Fibroblast of lung (primary cell): ENCODE measurements around the gene TMUB1. TPM values are rescaled to one million over a fixed set of nuclear protein-coding genes. Genes with fewer than 3 reads are reported as not detected.

ENCODE experiments used
- DNase-seq, 2 donors: peaks; one replicate each; pipeline versions ENCODE4 v3.0.0 to v3.0.0-alpha.2; 2010; ENCODE audit warnings: low read depth in 2 of 2
- H2AFZ ChIP-seq: 2 replicates; pipeline ENCODE4 v1.5.1; 2012; ENCODE audit warnings: low read length, control low read depth, inconsistent platforms
- H3K27ac ChIP-seq: 2 replicates; pipeline ENCODE4 v1.5.1; 2011; ENCODE audit warnings: low read length, control low read depth; ENCODE audit not compliant: insufficient read depth
- H3K27me3 ChIP-seq: 2 replicates; pipeline ENCODE4 v1.5.1; 2011; ENCODE audit warnings: mild to moderate bottlenecking, low read length; ENCODE audit not compliant: control insufficient read depth, insufficient read depth
- H3K36me3 ChIP-seq: 2 replicates; pipeline ENCODE4 v1.5.1; 2011; ENCODE audit warnings: low read length; ENCODE audit not compliant: control insufficient read depth, insufficient read depth
- H3K4me1 ChIP-seq: 2 replicates; pipeline ENCODE4 v1.5.1; 2011; ENCODE audit warnings: low read length; ENCODE audit not compliant: control insufficient read depth, insufficient read depth; ENCODE audit errors: extremely low read depth
- H3K4me2 ChIP-seq: 2 replicates; pipeline ENCODE4 v1.5.1; 2011; ENCODE audit warnings: low read length, control low read depth; ENCODE audit not compliant: insufficient read depth; ENCODE audit errors: extremely low read depth
- H3K4me3 ChIP-seq, 4 experiments: fragments of 200-600 bp in 1 of 4; sonication (generic) in 1 of 4; replicated peaks in 1 of 4; 2 replicates each; pipeline ENCODE4 v1.5.1; 2011 to 2016; ENCODE audit warnings: low read length in 4 of 4, low read depth in 3 of 4, mild to moderate bottlenecking in 3 of 4, control low read depth in 2 of 4, inconsistent platforms in 1 of 4, mixed read lengths in 1 of 4; ENCODE audit not compliant: insufficient read depth in 1 of 4; ENCODE audit errors: control extremely low read depth in 1 of 4
- H3K79me2 ChIP-seq: 2 replicates; pipeline ENCODE4 v1.5.1; 2012; ENCODE audit warnings: mild to moderate bottlenecking, low read length, inconsistent platforms; ENCODE audit not compliant: control insufficient read depth, insufficient read depth
- H3K9ac ChIP-seq: 2 replicates; pipeline ENCODE4 v1.5.1; 2011; ENCODE audit warnings: mild to moderate bottlenecking, low read length, control low read depth; ENCODE audit not compliant: insufficient read depth
- H3K9me3 ChIP-seq: 2 replicates; pipeline ENCODE4 v1.5.1; 2012; ENCODE audit warnings: low read depth, low read length; ENCODE audit not compliant: control insufficient read depth, insufficient read depth
- H4K20me1 ChIP-seq: 2 replicates; pipeline ENCODE4 v1.5.1; 2011; ENCODE audit warnings: low read length; ENCODE audit not compliant: control insufficient read depth, insufficient read depth; ENCODE audit errors: extremely low read depth
- EZH2 ChIP-seq: IDR thresholded peaks from 2 replicates; pipeline ENCODE4 v1.5.1; 2012; ENCODE audit warnings: low read length, control low read depth, mild to moderate bottlenecking; ENCODE audit errors: missing control alignments
- polyA plus RNA-seq, 2 donors: library from polyadenylated mRNA; depleted of rRNA in 1 of 2; stranded (reverse) in 1 of 2; unstranded in 1 of 2; fragments of >200 nt; gene quantifications; 2 replicates each; pipeline ENCODE4 v1.2.1, GENCODE V29; 2011 to 2012; ENCODE audit warnings: missing spikeins in 1 of 2
- total RNA-seq: library from RNA; depleted of rRNA; stranded (reverse); fragments of >200 nt; gene quantifications from 2 replicates; pipeline ENCODE4 v1.2.1, GENCODE V29; 2014
- TF ChIP-seq, protein P1 (sequence below), 2 donors: IDR thresholded peaks in 1 of 2; conservative IDR thresholded peaks in 1 of 2; 1 replicate in 1 of 2; 2 replicates in 1 of 2; pipeline ENCODE4 v1.5.1; 2011 to 2012; ENCODE audit warnings: low read length in 2 of 2, control low read depth in 1 of 2, inconsistent platforms in 1 of 2, low read depth in 1 of 2, mild to moderate bottlenecking in 1 of 2

TMUB1 gene
- total and polyA plus RNA-seq, 2 donors (not counting 1 experiment from before 2014, with no cell fraction given) = 11.9 to 20.3 TPM

DNA sequence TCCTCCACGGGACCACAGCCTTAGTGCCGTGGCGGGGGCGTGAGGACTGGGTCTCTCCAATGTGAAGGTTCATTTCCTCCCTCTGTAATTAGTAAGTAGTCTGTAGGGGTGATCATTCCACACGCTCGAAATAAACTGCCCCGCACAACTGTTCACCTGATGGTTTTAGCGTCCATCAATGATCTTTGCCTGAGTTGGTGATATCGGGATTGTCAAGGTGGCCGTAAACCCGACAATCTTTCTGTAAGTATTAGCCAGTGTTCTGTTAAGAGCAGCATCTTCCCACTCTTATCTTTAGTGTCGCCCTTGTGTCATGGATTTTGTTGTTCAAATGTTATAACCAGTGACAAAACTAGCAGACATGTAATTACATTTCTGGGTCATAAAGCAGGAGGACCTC, 20.7 kb upstream of the TMUB1 start:
- Histone ChIP-seq H2AFZ (no peak overlapping the region), H3K4me3 (no peak overlapping the region), H4K20me1 (no peaks in the 10 kb centered on the region), H3K27me3 (no peaks in the 10 kb centered on the region), H3K27ac (no peak overlapping the region), H3K9ac (no peak overlapping the region), H3K36me3 (no peaks in the 10 kb centered on the region), H3K4me1 (no peaks in the 10 kb centered on the region), H3K4me2 (no peak overlapping the region), H3K9me3 (no peaks in the 10 kb centered on the region), H3K79me2 (peaks cover 28% of the 10 kb centered on the region)
- TF ChIP-seq, protein P1, sequence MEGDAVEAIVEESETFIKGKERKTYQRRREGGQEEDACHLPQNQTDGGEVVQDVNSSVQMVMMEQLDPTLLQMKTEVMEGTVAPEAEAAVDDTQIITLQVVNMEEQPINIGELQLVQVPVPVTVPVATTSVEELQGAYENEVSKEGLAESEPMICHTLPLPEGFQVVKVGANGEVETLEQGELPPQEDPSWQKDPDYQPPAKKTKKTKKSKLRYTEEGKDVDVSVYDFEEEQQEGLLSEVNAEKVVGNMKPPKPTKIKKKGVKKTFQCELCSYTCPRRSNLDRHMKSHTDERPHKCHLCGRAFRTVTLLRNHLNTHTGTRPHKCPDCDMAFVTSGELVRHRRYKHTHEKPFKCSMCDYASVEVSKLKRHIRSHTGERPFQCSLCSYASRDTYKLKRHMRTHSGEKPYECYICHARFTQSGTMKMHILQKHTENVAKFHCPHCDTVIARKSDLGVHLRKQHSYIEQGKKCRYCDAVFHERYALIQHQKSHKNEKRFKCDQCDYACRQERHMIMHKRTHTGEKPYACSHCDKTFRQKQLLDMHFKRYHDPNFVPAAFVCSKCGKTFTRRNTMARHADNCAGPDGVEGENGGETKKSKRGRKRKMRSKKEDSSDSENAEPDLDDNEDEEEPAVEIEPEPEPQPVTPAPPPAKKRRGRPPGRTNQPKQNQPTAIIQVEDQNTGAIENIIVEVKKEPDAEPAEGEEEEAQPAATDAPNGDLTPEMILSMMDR (conservative IDR thresholded peaks at IDR 0.05 in 1 of 2, IDR thresholded peaks at IDR 0.05 in 1 of 2; ENCODE audit: low read depth in 1 of 2, low read length in 2 of 2) = no peak
- no peak for TF ChIP-seq EZH2
- DNase-seq = no peak

DNA sequence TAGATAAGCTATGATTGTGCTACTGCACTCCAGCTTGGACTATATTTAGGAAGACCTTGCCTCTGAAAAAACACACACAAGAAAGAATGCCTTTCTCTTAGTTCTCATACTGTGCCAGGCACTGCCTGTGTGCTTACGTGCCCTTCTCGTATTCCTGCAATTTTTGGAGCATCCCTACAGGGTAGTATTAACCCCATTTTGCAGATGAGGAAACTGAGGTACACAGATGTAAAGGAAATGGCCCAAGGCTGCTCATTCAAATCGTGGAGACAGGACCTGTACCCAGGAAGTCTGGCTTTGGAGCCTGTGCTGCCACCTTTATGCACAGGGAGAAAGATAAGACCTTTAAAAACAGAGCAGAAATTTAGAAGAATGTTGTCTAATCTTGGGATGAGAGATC, 19.7 kb upstream of the TMUB1 start:
- Histone ChIP-seq H3K9me3 (no peaks in the 10 kb centered on the region), H4K20me1 (no peaks in the 10 kb centered on the region), H3K27ac (no peak overlapping the region), H3K27me3 (no peaks in the 10 kb centered on the region), H3K36me3 (no peaks in the 10 kb centered on the region), H3K4me3 (no peak overlapping the region), H3K4me1 (no peaks in the 10 kb centered on the region), H3K9ac (no peak overlapping the region), H2AFZ (no peak overlapping the region), H3K4me2 (no peak overlapping the region), H3K79me2 (peaks cover 29% of the 10 kb centered on the region)
- DNase-seq = no peak
- TF ChIP-seq, protein P1 (conservative IDR thresholded peaks at IDR 0.05 in 1 of 2, IDR thresholded peaks at IDR 0.05 in 1 of 2; ENCODE audit: low read depth in 1 of 2, low read length in 2 of 2) = no peak
- TF ChIP-seq EZH2 = no peak

DNA sequence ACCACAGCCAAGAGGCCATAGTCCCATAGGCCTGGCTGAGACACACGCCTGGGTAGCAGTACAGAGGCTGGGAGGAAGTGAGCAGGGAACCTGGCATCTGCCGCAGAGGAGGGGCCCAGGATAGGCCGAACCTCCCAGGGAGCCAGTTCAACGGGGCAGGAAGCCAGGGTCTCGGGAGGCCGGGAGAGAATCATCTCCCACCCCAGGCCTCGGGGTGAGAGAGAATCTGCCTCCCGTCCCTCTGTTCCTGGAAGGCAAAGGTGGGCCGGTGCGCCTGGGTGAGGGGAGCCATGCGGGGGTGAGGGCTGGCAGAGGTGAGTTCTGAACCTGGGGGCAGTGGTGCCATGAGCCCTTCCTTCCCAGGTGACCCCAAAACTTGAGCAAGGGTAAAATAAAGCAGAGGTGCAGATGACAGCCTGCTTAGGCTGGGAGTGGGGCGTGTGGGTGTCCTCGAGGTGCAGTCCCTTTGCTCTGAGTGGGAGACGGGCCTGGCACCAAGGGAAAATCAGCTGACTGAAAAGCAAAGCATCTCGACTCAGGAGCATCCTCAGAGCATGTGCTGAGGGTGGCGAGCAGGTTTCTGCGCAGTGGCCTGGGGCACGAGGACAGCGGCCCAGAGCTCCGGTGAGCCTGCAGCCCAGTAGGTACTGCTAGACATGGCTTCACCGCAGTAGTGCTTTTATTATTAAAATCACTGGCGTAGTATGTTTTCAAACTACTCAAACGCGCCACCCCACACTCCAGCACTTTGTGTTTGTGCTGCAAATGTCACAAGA, 18.5 kb upstream of the TMUB1 start:
- H3K9me3 ChIP-seq = no peaks in the 10 kb centered on the region
- no peak for TF ChIP-seq EZH2
- TF ChIP-seq, protein P1 (conservative IDR thresholded peaks at IDR 0.05 in 1 of 2, IDR thresholded peaks at IDR 0.05 in 1 of 2; ENCODE audit: low read depth in 1 of 2, low read length in 2 of 2) = no peak
- no peak for DNase-seq
- no peaks in the 10 kb centered on the region for H3K27me3 ChIP-seq
- H4K20me1 ChIP-seq = no peaks in the 10 kb centered on the region
- H3K4me1 ChIP-seq = no peaks in the 10 kb centered on the region
- peaks cover 35% of the 10 kb centered on the region for H3K79me2 ChIP-seq
- H3K27ac ChIP-seq = no peak overlapping the region
- no peak overlapping the region for H3K4me3 ChIP-seq
- H3K36me3 ChIP-seq = no peaks in the 10 kb centered on the region
- H2AFZ ChIP-seq = no peak overlapping the region
- no peak overlapping the region for H3K9ac ChIP-seq
- no peak overlapping the region for H3K4me2 ChIP-seq
